Measurements from ENCODE around the gene TTLL11.

Gene TTLL11

DNA sequence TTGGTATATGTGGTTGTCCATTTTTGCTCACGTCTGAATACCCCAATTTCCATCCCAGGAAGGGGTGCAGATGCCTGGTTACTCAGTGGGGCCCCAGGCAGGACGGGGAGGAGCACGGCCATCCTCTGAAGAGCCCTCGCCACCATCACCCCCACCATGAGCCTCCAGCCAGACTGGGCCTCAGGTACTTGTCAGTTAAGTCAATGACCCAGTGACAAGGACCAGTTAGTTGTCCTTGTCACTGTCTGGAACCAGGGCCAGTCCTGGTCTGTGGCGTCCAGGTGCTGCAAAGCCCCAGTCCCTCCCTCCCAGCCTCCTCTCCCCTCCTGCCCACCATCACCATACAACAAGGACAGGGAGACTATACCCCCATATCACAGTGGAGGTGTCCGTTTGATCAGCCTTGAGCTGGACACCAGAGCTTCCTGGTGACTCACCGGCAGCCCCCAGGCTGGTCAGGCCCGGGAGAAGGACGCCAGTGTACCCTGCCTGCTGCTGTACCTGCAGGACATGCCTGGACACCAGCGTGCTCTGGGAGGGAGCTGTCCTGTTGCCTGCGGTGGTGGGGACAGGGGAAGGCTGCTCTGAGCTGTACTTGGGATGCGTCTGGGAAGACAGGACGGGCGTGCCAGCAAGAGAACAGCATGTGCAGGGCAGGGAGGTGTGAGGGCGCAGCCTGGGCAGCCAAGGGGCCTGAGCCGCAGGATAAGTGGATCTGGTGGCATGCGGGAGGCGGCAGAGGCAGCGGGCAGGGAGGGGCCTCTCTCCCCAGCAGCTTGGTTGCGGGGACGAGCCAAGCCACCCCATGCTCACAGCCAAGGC is 32.6 kb upstream of the TTLL11 start:
- no peak for DNase-seq (ENCODE audit: extremely low spot score)
- TF ChIP-seq, protein P1, sequence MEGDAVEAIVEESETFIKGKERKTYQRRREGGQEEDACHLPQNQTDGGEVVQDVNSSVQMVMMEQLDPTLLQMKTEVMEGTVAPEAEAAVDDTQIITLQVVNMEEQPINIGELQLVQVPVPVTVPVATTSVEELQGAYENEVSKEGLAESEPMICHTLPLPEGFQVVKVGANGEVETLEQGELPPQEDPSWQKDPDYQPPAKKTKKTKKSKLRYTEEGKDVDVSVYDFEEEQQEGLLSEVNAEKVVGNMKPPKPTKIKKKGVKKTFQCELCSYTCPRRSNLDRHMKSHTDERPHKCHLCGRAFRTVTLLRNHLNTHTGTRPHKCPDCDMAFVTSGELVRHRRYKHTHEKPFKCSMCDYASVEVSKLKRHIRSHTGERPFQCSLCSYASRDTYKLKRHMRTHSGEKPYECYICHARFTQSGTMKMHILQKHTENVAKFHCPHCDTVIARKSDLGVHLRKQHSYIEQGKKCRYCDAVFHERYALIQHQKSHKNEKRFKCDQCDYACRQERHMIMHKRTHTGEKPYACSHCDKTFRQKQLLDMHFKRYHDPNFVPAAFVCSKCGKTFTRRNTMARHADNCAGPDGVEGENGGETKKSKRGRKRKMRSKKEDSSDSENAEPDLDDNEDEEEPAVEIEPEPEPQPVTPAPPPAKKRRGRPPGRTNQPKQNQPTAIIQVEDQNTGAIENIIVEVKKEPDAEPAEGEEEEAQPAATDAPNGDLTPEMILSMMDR (IDR thresholded peaks at IDR 0.05; ENCODE audit: control extremely low read depth, extremely low read depth, low read depth, missing control alignments), result no peak
- POLR2A ChIA-PET, result no interaction called here
- CTCF ChIA-PET, result interaction anchor here (0.7 to 10.6 kb wide), 35 partner anchors 10 to 686 kb away, joined by 3 to 243 read pairs (median 6); no protein-coding TSS in a partner anchor

DNA sequence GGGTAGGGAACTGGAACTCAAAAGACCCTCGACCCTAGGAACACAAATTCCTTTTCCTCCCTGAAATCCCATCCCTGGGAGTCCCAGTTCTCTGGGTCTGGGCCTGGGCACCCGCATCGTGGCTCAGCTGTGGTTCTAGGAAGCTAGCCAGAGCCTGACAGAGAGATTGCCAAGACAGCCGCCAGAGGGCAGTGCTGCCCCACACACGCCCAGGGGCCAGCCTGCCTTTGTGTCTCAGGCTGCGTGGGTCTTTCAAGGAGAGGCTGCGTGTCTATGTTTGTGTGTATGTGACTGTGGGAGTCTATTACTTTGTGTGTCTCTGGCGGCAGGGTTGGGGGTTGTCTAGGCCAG is 32.0 kb upstream of the TTLL11 start:
- TF ChIP-seq, protein P1 (IDR thresholded peaks at IDR 0.05; ENCODE audit: control extremely low read depth, extremely low read depth, low read depth, missing control alignments), result peak; percentile 92
- POLR2A ChIA-PET, result no interaction called here
- DNase-seq (ENCODE audit: extremely low spot score), result peak; percentile 86
- CTCF ChIA-PET, result interaction anchor here (0.6 to 10.6 kb wide), 37 partner anchors 9 to 714 kb away, joined by 3 to 243 read pairs (median 6); no protein-coding TSS in a partner anchor

DNA sequence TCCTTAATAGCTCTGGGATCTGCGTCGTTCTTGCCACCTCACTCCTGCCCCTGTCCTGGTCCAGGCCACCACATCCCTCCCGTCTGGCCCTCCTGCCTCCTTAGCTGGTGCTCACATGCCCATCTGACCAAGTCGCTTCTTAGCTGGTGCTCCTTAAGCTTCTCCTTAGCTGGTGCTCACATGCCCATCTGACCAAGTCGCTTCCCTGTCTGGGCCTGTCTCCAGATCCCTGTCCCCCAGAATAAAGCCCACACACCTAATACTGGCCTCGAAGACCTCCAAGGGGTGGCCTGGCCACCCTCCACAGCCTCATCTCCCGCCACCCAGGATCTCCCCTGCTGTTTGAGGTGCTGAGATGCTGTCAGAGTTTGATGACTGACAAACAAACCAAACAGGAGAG is 31.4 kb upstream of the TTLL11 start:
- TF ChIP-seq, protein P1 (IDR thresholded peaks at IDR 0.05; ENCODE audit: control extremely low read depth, extremely low read depth, low read depth, missing control alignments), result no peak
- no peak for DNase-seq (ENCODE audit: extremely low spot score)
- ChIA-PET CTCF (interaction anchor here (0.6 to 10.6 kb wide), 39 partner anchors 9 to 714 kb away, joined by 3 to 243 read pairs (median 6); no protein-coding TSS in a partner anchor), POLR2A (no interaction called here)

- POLR2A ChIA-PET, result no interaction called here
- CTCF ChIA-PET, result interaction anchor here (0.7 to 10.6 kb wide), 30 partner anchors 8 to 715 kb away, joined by 3 to 243 read pairs (median 6); no protein-coding TSS in a partner anchor
- DNase-seq (ENCODE audit: extremely low spot score), result no peak
- TF ChIP-seq, protein P1 (IDR thresholded peaks at IDR 0.05; ENCODE audit: control extremely low read depth, extremely low read depth, low read depth, missing control alignments), result no peak
Observed at GRCh38 chr9:122124048-122124447, 30.9 kb upstream of the TTLL11 start.

GRCh38 chr9:122122903-122123632 is 30.0 kb upstream of the TTLL11 start:
- ChIA-PET CTCF (interaction anchor here (0.6 to 10.6 kb wide), 26 partner anchors 13 to 716 kb away, joined by 3 to 243 read pairs (median 4); no protein-coding TSS in a partner anchor), POLR2A (no interaction called here)
- TF ChIP-seq, protein P1 (IDR thresholded peaks at IDR 0.05; ENCODE audit: control extremely low read depth, extremely low read depth, low read depth, missing control alignments), result peak; percentile 98
- DNase-seq (ENCODE audit: extremely low spot score), result peak; percentile 85

DNA sequence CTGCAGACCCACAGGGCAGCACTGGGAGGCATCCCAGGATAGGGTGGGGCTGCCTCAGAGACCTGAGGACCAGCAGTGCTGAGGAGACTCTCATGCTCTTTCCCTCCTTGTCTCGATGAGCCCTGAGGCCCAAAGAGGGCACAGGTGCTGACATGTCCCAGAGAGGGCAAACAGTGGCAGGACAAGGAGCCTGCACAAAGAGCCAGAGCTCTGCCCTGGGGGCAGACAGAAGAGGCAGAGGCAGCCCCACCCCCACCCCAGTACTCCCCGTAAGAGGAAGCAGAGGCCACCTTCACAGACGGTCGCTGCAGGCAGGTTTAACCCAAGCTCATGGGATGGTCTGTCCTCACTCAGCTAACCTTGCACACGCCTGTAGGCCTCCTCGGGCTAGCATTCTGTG is 29.4 kb upstream of the TTLL11 start:
- no peak for DNase-seq (ENCODE audit: extremely low spot score)
- TF ChIP-seq, protein P1 (IDR thresholded peaks at IDR 0.05; ENCODE audit: control extremely low read depth, extremely low read depth, low read depth, missing control alignments), result no peak
- POLR2A ChIA-PET, result no interaction called here
- CTCF ChIA-PET, result interaction anchor here (1.0 to 10.6 kb wide), 22 partner anchors 12 to 577 kb away, joined by 3 to 243 read pairs (median 4); partner anchors contain the start of gene TTLL11

Data from GM10248 (cell line).